Stimulated activated CD4-positive, alpha-beta T cell treated with anti-CD3 and anti-CD28 coated beads, Interleukin-2, amount 100 ng/mL, for 24 hours (primary cell): ENCODE results near the gene RPAIN.
A peak's percentile ranks its signal among the peaks of the same experiment; 100 is the strongest.
"Not testable (repeated sequence)": the region's sequence is repeated elsewhere in the genome, so short reads cannot be mapped to it uniquely, and the experiment has no call there.

ENCODE experiments used
- DNase-seq, 2 donors: peaks; one replicate each; pipeline ENCODE4 v3.0.0-alpha.2; 2020

Gene RPAIN

GRCh38 chr17:5430413-5430999, 10.5 kb downstream of the RPAIN start:
- DNase-seq, result no peak

DNA sequence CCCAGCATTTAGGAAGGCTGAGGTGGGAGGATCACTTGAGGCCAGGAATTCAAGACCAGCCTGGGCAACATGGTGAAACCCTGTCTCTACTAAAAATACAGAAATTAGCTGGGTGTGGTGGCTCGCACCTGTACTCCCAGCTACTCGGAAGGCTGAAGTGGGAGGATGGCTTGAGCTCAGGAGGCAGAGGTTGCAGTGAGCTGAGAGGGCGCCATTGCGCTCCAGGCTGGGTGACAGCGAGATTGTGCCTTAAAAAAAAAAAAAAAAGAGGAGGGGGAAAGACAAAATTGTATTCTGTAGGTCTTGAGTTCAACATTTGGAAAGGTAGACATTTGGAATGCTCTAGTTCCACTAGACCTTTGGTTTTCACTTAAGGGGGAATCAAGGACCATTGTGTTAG, 11.3 kb downstream of the RPAIN start:
- DNase-seq, result peak in 1 of 2 donors; percentile 15

GRCh38 chr17:5431949-5432556, 12.1 kb downstream of the RPAIN start:
- no peak for DNase-seq

DNA sequence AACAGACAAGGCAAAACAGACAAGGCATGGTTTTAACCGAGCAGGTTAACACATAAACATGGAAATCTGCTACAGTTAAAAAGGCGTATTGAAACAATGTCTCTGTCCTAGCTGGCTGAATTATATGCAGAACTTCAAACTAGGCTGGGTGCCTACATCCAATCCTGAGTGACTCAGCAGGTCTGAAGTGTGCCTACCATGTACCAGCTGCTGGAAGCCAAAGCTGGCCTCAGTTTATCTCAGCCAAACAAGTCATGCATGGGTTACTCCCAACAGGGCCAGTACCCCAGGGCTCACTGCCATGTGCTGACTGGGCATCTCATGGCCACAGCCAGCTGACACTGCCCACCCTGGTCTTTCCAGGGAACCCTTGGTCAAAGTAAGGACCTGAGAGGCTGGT, 15.0 kb downstream of the RPAIN start:
- DNase-seq, result no peak

DNA sequence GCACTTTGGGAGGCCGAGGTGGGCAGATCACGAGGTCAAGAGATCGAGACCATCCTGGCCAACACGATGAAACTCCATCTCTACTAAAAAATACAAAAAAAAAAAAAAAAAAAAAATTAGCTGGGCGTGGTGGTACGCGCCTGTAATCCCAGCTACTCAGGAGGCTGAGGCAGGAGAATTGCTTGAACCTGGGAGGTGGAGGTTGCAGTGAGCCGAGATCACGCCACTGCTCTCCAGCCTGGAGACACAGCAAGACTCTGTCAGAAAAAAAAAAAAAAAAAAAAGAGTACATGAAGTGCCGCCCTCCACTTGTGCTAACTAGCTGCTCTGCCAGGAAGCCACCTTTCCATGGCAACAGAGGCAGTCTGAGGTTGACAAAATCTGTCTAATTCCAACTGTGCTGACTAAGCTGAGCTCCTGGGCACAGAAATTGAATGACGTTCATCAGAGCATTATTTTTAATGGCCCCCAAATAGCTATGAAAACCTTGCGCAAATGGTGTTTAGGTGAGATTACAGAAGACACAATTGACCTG, 15.9 kb downstream of the RPAIN start:
- DNase-seq, result not testable (repeated sequence)

- DNase-seq, result no peak
Measured at GRCh38 chr17:5437721-5438317, 17.8 kb downstream of the RPAIN start.

- peak; percentile 94 to 96 for DNase-seq
Measured at GRCh38 chr17:5438716-5439445, 18.9 kb downstream of the RPAIN start, which contains the start of gene C1QBP. Gene C1QBP, minus strand, starts transcription at chr17:5439155. Its CDS starts 82 bp downstream, at chr17:5439073.

GRCh38 chr17:5439446-5439764, 19.4 kb downstream of the RPAIN start:
- no peak for DNase-seq

DNA sequence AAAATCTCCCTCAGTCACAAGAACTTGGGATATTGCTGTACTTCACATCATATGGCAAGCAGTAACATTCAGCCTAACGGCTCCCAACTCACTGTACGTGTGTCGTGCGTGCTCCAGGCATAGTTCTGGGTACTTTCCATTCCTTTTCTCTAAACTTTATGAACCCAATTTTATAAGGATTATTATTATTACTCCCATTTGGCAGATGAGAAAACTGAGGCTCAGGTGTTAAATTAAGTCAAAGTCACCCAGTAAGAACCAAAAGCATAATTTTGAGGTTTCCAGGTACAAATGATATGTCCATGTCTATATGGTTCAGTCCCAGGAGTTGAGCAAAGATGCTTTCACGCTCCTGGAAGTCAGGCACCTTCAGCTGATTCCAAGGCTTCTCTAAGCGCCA, 23.7 kb downstream of the RPAIN start:
- no peak for DNase-seq

DNA sequence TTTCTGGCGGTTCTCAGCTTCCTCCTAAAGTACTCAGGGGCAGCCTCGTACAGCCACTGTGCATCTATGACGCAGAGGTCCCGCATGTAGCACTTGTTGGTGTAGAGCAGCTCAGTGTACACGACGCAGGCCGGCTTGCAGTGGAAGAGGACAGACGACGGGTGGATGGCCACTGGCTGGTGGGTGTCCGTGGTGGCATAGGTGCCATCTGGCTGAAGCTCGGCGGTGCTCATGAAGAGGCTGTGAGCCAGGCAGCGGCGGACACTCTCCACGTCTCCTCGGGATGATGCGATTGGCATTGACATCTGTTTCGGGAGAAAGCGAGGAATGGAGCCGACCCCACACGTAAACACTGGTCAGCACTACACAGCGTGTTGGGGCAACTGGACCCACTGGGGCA, 24.2 kb downstream of the RPAIN start:
- DNase-seq, result no peak

- no peak for DNase-seq
Measured at GRCh38 chr17:5446786-5447185, 26.8 kb downstream of the RPAIN start.

DNA sequence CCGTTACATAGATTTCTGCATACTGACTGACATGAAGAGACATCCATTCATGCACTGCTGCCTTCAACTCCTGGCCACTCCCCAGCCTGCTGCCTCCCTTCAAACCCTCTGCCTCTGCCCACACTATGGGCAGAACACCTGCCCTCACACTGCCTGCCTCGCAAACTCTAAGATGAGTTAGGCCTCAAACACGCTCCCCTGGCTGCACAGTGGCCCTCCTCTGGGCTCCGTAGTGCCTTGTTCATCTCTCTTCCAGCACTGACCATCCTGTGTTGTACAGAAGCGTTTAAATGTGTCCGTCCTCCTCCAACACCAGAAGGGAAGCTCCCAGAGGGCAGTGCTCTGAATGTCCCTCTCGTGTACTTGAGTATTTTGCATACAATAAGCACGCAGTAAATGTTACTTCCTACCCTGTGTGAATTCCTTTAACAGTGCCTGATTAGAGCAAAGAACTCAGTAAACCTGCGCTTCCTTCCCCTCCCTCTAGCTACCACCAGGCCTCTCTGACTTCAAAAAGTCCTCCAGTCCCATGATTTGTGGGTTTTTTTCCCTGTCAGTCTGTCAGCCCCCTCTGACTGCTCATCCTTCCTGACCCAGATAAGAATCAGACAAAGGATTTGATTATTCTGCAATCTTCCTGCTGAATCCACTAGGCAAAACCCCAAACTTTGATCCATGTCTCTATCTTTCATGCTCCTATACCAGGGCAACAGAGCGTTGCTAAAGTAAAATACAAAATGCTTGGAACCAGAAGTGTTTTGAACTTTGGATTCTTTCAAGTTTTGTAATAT, 44.9 kb downstream of the RPAIN start:
- DNase-seq, result no peak

GRCh38 chr17:5466295-5466694, 46.3 kb downstream of the RPAIN start:
- DNase-seq, result no peak

- DNase-seq, result no peak
Measured at GRCh38 chr17:5467416-5467815, 47.4 kb downstream of the RPAIN start.

DNA sequence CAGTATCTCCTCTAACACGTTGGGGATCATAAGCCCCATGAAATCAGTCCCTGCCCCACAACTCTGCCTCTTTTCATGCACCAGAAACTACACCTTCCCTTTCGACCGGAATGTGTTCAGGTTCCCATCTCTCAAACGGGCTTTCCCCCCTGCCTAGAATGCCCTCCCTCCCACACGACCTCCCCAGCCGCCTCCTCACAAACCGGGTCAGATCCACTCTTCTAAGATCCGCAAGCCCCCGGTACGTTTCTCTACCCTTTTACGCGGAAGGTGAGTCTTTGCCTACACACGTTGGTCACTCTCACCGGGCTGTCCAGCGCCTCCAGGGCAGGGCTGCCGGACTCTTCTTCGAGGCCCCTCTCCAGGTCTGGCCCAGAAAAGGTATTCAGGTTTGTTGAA, 48.1 kb downstream of the RPAIN start:
- DNase-seq, result peak; percentile 20 to 40

DNA sequence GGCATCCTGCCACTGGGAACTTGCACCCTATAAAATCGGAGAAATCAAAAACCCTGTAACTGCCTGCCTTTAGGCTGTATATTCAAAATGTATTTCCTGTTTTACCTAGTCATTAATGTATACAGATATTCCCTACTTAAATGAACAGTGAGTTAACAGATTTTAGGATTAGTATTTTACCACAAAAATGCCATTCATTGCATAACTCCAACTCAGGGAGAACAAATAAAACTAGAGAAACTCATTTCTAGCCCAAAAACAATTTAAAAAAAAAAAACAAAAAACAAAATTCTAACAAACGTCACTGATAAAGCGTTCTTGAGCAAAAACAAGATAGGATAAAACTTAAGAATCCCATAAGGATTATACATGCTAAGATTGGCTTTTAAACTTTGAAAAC, 52.5 kb downstream of the RPAIN start:
- no peak for DNase-seq

DNA sequence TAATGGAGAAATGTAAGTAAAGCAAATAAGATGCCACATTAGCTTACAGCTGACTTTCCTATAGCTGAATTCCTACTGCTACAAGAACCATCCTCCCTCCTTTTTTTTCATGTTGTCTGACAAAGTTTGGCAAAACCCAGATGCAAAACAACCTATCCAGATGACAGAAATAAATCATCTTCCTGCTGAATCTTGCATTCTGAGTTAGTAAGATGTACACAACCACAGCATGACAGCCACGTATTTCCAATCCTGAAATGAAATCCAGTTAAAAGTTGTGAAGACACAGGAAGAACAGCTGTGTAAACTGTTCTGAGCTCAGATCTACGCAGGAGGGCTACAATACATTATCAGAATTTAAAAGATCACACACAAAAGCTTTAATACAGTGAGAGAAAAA, 53.9 kb downstream of the RPAIN start:
- DNase-seq, result no peak

DNA sequence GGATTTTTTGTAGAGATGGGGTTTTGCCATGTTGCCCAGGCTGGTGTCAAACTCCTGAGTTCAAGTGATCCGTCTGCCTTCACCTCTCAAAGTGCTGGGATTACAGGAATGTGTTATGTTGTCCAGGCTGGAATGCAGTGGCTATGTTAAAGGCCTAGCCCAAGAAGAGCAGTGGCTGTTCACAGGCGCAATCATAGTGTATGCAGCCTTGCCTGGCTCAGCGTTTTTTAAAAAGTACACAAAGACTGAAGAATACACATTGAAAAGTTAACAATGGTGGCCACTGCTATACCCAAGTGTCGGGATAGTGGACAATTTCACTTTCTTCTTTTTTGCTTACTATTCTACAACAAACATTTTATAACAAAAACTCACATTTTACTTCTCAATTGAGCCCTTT, 59.0 kb downstream of the RPAIN start:
- no peak for DNase-seq

DNA sequence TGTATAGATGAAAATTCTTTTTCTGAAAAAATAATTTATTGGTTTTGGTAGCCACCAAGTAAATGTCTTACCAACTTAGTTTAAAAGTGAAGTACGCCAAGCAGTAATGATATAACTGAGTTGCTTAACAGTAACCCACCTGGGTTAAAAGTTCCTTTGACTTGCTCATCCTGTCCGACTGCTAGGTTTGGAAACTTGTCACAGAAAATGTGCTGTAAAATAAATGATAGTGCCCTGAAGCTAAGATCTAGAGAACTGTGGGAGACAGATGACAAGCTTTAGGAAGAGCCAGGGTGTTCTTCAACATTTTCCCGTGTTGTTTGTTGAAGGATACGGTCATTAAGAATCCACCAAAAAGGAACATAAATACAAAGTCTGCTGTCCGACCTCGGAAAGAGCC, 61.0 kb downstream of the RPAIN start:
- no peak for DNase-seq

DNA sequence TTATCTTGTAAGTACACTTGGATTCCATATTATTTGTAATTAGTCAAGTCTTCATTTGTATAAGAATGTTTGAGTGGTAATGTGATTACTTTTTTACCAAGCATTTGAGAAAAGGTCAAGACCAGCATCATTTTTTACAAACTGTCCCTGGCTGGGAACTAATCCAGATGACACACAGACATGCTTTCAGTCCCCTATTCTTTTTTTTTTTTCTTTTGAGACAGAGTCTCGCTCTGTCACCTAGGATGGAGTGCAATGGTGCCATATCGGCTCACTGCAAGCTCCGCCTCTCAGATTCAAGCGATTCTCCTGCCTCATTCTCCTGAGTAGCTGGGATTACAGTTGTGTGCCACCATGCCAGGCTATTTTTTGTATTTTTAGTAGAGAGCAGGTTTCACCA, 61.5 kb downstream of the RPAIN start:
- no peak for DNase-seq
